Activated CD8-positive, alpha-beta memory T cell treated with anti-CD3 and anti-CD28 coated beads, Interleukin-2, amount 50 U/mL, for 1 hour (primary cell): ENCODE results near the gene EPHB2.
"Not testable (repeated sequence)": the region's sequence is repeated elsewhere in the genome, so short reads cannot be mapped to it uniquely, and the experiment has no call there.

Experiments
- DNase-seq: peaks from one replicate; pipeline ENCODE4 v3.0.0-alpha.2; 2020; ENCODE audit errors: extremely low read depth

Gene EPHB2

DNA sequence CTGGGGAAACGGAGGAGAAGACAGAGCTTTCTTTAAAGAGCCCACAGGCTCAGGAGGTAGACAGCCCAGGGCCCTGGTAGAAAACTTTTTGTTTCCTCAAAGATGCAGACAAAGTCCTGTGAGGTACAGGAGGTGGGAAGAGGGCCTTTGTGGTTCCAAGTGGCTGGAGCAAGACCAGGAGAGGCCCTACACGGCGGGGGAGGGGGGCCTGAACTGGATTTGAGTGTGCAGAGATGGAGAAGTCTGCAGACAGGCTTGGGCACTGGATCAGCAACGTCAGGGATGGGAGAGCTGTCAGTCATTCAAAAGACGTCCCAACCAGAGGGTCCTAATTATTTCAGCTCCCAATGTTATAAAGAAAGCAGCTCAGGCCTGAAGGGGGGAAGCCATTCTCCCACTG, 126.2 kb downstream of the EPHB2 start:
- no peak for DNase-seq

DNA sequence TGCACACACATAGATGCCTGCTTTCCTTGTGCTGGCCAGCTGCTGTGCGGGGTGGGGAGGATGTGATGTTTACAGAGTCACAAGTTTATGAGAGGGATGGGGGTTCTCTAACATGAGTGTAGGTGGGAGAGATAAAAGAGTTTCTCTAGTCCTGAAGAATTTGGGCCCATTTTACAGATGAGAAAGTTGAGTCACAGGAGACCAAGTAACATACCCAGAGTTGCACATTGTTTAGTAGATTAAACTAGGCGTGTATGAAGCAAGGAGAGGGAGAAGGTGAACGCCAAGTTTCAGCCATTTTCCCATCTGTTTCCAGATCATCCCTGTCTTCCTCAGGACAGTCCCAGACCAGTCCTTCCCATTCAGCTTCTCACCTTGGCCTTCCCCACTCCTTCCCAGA, 126.7 kb downstream of the EPHB2 start:
- DNase-seq = no peak

DNA sequence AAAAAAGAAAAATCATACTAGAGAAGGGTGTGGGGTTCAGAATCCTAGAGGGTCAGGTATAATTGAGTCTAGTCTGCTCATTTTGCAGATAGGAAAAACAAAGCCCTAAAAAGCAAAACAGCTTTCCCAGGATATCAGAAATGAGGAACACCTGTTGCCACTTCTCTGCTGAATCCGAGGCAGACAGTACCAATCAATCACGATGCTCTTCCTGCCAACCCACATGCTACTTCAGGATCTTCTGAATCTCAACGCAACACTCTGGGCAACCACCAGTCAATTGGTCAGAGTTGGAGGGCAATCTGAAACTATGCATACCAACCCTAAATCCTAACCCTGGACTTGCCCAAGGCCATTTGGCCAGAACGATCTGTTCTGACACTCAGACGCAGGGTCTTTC, 128.3 kb downstream of the EPHB2 start:
- no peak for DNase-seq

DNA sequence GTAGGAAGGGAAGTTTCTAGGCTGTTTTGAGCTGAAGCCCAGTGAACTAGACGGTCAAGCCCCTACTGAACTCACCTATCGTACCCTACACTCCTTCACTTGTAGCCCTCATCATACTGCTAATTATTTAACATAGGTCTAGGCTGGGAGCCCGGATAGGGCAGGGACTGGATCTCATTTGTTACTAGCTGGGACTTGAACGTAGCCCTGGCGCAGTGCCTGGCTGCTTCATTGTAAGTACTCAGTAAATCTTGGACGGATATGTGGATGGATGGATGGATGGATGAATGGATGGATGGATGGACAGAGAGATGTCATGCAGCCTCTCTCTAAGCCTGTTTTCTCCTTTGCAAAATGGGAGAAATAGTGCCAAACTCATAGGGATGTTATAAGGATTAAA, 129.2 kb downstream of the EPHB2 start:
- no peak for DNase-seq

DNA sequence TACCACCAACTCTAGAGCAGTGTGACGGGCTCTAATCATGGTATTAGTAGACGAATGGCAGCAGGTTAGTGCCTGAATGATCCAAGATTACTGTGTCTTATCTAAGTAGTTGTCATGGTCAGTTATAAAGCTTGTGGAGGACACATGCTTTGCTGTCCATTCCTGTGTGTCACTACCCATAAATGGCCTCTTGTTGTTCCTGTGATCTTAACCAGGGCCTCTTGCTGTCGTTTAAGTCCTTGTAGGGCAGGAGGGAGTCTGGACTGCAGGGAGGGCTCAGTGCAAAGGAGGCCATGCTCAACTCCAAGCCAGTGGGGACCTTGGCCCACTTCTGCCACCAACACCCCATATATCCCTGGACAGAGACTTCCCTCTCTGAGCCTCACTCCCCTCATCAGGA, 130.5 kb downstream of the EPHB2 start:
- no peak for DNase-seq

DNA sequence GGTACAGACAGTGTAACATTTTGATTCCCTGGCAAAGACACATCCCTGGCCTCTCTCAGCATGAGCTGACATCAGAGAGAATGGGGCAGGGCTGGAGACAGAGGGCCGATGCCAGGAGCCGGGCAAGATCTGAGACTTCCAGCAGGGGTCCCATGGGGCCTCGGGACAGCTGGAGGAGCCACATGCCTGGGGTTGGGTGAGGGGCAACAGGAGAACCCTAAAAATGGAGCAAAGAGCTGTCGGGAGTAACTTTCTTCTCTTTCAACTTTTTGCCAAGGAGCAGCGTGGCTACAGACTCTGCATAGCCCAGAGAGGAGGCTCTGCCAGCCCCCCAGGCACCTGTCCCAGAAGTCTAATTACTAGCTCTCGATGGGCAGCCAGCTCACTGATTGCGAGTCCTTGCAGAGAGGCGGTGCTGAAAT, 131.2 kb downstream of the EPHB2 start:
- no peak for DNase-seq

DNA sequence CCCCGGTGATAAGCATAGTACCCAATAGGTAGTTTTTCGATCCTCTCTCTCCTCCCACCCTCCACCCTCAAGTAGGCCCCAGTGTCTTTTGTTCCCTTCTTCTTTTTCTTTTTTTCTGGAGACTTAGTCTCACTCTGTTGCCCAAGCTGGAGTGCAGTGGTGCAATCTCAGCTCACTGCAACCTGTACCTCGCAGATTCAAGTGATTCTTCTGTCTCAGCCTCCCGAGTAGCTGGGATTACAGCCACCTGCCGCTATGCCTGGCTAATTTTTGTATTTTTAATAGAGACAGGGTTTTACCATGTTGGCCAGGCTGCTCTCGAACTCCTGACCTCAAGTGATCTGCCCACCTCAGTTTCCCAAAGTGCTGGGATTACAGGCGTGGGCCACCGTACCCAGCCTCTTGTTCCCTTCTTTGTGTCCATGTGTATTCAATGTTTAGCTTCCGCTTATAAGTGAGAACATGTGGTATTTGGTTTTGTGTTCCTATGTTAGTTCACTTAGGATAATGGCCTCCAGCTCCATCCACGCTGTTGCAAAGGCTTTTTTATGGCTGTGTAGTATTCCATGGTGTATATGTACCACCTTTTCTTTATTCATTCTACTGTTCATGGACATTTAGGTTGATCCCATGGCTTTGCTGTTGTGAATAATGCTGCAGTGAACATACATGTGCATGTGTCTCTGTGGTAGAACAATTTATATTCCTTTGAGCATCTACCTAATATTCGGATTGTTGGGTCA, 133.0 kb downstream of the EPHB2 start:
- not testable (repeated sequence) for DNase-seq

DNA sequence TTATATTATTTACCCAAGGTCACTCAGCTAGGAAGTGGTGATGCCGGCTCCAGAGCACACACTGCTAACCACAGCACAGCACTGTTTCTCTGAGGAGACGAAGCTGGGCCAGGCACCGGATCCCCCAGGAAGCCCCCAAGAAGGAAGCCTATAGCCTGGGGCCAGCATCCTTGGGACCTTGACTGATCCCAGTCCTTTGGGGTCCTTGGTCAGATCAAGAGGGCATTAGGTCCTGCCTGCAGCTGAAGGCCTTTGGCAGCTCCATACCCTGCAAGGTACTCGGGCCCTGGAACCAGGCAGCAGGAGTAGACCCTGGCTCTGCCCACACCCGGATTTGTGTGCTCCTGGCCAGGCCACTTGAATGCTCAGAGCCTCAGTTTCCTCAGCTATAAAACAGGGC, 134.0 kb downstream of the EPHB2 start:
- no peak for DNase-seq

DNA sequence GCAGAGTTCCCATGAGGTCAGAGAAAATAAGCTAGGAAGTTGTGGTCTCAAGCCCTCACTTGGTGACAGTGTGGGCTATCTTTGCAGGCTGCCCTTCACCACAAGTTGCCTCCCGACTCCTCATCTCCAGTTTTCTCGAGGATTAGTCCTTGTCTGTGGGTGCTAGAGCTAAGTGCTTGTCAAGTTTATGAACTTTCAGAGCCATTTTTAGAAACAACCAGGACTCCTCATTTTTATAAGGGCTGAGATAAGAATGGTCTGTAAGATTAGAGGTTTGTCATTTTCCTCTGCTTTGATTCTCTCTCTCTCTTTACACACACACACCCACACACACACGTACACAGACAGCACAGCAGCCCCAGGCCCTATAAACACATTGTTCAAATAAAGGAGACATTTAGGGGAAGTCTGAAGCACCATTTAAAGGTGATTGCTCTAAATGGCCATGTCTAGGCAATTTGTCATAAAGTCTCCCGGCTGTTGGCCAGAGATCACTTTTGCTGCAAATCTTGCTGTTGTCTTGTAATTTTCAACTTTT, 134.8 kb downstream of the EPHB2 start:
- no peak for DNase-seq

DNA sequence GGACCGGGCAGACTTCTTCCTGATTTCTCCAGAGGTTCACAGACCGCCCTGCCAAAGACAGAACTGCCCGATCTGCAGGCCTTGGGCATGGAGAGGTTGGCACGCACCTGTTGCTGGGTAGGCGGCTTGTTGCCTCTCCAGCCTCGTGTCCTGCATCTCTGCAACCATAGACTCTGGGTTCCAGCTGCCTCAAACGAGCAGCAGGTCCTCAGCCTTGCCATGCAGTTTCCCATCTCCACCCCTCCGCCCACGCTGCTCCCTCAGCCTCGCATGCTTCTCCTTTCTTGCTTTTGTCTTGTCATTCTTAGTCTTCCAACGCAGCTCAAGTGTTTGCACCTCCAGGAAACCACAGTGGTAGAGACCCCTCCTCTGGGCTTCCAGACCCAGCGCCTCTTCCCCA, 135.8 kb downstream of the EPHB2 start:
- DNase-seq = no peak

DNA sequence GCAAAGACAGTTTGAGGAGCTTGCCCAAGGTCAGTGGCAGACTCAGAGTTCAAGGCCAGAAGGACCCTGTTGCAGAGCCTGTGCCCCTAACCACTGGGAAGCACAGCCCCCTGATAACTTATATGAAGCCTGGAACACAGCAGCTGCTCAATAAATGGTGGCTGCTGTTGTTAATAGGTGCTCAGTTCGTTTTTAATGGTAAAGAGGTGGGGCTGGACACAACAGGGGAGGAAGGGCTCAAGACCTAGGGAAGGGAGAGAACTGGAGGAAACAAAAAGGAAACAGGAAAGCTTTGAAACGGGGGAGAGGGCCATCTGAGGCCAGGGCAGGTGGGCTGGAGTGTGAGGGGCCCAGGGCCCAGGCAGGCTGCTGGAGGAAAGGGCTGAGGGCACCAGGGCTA, 136.6 kb downstream of the EPHB2 start:
- no peak for DNase-seq

DNA sequence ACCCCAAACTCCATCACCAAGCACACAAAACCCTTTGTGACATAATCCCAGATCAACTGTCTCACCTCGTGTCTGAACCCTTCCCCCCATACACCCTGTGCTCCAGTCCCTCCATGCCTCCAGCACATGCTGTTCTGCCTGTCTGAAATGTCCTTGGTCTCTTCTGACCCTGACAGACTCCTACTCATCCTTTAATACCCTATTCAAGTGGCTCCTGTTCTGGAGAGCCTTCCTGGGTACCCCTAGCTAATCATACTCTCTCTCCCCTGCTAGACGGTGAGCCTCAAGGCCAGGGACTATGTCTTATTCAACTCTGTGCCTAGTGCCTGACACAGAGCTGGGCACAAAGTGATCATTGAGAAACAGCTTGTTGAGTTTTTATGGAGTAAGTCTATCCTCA, 137.1 kb downstream of the EPHB2 start:
- no peak for DNase-seq

DNA sequence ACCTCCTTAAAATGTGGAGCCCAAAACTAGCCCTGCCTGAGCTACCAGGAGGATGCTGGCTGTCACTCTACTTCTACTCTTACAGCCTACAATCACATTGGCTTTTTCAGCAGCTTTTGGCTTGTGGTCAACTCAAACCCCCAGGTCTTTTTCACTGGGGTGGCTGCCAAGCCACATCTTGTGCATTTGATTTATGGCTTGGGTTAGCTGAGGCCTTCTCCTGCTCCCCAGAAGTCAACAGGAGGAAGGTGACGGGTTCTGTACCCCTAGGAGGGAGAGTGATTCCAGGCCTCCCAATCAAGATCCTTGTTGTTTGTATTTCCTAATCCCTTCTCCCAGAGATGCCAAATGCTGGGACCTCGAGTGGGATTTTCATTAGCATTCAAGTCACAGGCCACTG, 137.8 kb downstream of the EPHB2 start:
- no peak for DNase-seq

DNA sequence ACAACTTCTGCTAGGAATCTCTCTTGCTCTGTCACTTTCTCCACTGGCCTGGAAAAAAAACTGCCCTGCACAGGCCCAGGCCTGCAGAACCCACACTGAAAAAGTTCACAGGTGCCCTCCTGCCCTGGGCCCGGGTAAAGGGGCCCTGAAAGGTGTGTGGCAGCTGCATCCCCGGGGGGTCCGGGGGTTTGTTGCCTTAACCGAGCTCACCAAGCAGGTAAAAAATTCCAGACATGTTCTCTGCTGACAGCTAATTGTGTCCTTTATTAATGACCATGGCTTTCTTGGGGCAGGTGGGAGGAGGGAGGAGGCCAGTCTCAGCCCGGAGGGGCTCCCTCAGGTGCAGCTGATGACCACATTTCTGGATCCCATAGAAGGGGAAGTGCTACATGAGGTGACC, 139.1 kb downstream of the EPHB2 start:
- no peak for DNase-seq

DNA sequence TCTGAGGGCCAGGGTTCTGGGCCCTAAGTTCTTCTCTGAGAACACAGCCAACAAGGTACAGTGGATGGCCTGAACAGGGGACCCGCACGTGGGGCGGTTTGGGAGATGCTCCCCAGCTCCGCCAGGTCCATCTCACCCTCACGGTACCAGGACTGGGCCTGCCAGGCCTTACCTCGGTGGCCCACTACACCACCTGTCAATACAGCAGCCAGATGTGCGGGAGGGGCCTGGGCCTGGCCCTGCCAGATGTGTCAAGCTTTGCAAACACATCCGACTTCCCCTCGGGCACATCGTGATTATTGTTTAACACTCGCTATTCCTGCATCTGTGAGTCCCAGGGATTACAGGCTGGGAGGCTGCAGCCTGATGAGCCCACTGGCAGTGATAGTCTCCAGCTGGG, 139.6 kb downstream of the EPHB2 start:
- DNase-seq = no peak

DNA sequence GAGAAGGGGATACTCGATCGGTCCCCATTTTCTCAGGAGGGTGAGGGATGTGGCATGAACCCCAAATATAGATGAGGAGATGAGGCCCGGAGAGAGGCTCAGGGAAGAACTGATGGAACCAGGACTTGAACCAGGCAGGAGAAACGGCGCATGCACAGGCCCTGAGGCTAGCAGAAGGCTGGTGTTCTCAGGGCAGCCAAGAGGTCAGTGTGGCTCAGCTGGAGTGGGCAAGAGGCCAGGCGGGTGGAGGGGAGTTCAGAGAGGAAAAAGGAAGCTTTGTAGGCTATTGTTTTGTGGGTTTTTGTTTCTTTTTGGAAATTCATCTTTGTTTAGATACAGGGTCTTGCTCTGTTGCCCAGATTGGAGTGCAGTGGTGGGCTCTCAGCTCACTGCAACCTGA, 140.0 kb downstream of the EPHB2 start:
- DNase-seq = no peak

DNA sequence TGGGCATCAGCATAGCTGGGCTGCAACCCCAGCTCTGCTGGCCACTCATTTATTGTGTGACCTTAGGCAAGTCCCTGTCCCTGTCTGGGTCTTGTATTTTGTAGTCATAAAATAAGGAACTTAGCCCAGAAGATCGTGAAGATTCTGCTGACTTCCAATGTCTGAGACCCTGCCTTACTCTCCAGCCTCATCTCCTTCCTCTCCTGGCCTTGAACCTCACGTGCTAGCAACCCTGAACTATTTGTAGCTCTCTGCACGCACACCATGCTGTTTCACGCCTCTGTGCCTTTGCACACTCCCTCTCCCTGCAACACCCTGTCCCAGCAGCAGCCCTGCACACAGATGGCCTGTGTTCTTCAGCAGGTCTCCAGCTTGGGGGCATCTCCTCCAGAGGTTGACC, 140.9 kb downstream of the EPHB2 start:
- DNase-seq = no peak

DNA sequence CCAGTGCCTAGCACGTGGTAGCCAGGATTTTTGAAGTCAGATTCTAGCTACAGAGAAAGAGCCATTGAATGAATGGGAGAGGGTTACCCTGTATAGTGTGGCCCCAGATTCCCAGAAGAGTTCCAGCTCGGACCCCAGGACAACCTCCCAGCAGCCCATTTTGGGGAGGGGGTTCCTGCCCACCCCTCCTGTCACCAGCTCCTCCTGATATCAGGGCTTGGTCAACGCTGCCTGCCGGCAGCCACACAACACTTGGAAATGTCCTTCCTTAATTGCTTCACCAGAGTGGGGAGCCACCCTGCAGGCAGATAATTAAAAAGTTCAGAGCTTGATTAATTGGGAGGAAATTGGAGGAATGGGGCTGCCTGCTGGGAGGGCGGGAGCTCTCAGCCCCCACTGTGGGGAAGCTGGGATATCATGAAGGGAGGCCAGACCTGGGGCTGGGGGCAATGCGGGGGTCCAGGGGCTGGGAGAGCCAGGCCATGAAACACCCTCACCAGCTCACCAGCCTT, 141.6 kb downstream of the EPHB2 start:
- DNase-seq = no peak

DNA sequence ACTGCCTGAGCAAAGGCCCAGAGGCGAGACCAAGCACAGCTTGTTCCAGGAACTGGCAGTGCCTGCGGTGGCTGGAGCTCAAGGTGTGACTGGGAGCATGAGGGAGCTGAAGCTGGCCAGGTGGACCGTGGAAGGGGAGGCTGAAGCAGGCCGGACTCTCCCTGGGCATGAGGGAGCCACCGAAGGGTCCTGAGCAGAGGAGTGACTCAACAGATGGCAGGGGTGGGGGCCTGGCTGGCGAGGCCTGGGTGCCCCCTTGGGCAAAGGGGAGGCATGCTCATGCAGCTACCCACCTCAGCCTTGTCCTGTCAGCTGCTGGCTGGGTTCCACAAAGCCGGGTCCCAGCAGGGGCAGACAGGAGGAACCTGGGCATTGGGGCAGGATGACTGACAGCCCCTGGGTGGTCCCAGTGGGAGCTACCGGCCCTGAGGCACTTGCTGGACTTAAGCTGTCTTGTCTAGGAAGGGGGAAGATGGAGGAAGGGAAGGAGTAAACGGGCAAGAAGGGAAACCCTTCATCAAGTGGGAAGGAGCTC, 143.1 kb downstream of the EPHB2 start:
- no peak for DNase-seq

DNA sequence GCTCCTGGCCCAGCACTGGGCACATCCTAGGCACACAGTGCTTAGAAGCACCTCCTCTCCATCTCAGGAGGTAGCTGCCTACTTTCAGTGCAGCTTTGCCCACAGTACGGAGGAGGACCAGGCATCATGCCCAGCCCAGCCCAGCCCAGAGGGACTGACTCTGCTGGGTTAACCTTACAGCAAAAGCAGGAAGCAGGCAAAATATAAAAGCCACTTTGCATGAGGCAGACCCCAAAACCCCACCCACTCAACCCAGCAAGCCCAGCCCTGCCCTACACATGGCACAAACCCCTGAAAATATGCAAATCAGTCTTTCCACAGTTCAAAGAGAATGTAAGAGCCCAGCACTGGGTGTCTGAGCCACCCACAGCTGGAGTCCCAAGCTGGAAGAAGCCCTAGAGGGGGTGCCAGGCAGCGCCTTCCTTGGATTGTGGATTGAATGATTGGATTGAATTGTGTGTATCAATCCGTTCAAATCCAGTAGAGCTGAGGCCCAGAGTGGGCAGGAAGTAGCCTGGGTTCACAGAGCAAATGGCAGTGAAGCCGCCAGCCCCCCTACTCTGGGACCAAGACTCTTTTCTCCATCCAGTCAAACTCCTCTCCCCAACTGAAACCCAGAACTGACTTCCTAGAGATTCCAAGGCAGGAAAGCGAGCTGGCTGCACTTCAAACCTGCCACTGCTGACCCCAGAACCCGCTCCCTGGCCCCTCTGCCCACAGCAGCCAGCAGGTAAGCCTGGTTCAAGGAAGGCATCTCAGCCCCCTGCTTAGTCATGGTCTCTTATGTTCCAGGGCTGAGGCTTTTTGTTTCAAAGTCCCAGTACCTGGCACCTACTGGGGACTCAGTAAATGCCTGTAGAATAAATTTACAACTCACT, 144.3 kb downstream of the EPHB2 start:
- DNase-seq = no peak

DNA sequence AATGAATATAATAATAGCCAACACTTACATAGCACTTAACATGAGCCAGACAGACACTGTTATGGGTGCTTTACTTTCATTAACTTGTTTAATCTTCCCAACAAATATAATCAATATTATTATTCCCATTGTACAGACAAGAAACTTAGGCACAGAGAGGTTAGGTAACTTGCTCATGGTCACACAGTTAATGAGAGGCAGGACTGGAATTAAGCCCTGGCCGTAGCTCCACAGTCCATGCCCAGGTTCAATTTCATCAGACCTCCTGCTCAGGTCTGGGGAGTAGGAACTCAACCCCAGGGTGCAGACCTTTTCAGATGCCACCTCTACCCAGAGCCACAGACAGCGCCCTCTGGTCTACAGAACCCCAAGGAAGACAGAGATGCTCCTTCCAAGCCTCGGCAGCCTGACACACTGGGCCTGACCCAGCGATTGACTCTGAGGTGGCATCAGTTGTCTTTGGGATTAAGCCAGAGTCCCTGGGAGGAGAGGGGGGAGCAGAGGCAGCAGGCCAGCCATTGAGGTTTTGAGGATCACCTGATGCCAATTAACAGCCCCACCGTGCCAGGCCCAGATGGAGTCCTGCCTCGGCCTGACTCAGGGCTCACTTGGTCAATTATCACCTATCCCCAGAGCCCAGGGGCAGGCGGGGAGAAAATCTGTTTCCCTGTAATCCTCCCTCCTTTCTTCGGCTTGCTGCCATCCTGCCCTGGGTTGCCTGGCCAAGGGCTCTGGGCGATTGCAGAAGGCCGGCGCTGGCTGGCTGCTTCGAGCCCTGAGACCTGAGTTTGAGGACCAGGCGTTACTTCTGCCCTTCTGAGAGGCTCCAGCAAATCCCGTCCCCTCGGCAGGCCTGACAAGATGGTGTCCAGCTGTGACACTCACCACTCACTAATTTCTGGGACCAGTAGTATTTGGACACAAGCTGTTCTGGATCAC, 145.3 kb downstream of the EPHB2 start:
- no peak for DNase-seq
